Stomach (tissue), 4 donors: ENCODE measurements around the gene SEC14L2.

Experiments
- EP300 ChIP-seq: sonication (generic); formaldehyde crosslinking; IDR thresholded peaks from one replicate; pipeline ENCODE4 v1.6.1; 2017; ENCODE audit warnings: antibody characterized with exemption
- POLR2A ChIP-seq, 4 donors: fragments of 450-650 bp; IDR thresholded peaks; one replicate each; pipeline ENCODE4 v1.6.1; 2016; ENCODE audit warnings: antibody characterized with exemption in 4 of 4, control low read depth in 2 of 4, mild to moderate bottlenecking in 1 of 4, moderate library complexity in 1 of 4
- POLR2AphosphoS5 ChIP-seq, 3 donors: sonication (generic); formaldehyde crosslinking; IDR thresholded peaks; one replicate each; pipeline ENCODE4 v1.6.1; 2016; ENCODE audit warnings: antibody characterized with exemption in 3 of 3
- TF ChIP-seq, protein P1 (sequence below), 7 experiments: fragments of 450-650 bp in 4 of 7; fragments of 200-600 bp in 3 of 7; sonication (generic) in 3 of 7; IDR thresholded peaks; one replicate each; pipeline ENCODE4 v1.5.1; 2016 to 2019; ENCODE audit warnings: antibody characterized with exemption in 7 of 7, control low read depth in 2 of 7, mild to moderate bottlenecking in 1 of 7

- no peak for TF ChIP-seq EP300
- TF ChIP-seq, protein P1, sequence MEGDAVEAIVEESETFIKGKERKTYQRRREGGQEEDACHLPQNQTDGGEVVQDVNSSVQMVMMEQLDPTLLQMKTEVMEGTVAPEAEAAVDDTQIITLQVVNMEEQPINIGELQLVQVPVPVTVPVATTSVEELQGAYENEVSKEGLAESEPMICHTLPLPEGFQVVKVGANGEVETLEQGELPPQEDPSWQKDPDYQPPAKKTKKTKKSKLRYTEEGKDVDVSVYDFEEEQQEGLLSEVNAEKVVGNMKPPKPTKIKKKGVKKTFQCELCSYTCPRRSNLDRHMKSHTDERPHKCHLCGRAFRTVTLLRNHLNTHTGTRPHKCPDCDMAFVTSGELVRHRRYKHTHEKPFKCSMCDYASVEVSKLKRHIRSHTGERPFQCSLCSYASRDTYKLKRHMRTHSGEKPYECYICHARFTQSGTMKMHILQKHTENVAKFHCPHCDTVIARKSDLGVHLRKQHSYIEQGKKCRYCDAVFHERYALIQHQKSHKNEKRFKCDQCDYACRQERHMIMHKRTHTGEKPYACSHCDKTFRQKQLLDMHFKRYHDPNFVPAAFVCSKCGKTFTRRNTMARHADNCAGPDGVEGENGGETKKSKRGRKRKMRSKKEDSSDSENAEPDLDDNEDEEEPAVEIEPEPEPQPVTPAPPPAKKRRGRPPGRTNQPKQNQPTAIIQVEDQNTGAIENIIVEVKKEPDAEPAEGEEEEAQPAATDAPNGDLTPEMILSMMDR (IDR thresholded peaks at IDR 0.05) = no peak
- no peak for TF ChIP-seq POLR2A (IDR thresholded peaks at IDR 0.05)
- TF ChIP-seq POLR2AphosphoS5 (IDR thresholded peaks at IDR 0.05) = no peak
Measured at GRCh38 chr22:30402028-30402765, 5.4 kb downstream of the SEC14L2 start.
